H9 (cell line): ENCODE results near the gene STX1A. TPM values are rescaled to one million over a fixed set of nuclear protein-coding genes. Genes with fewer than 3 reads are reported as not detected.

ENCODE experiments used
- DNase-seq: peaks from one replicate; pipeline ENCODE4 v3.0.0-alpha.2; 2017
- H2AFZ ChIP-seq: one replicate; pipeline ENCODE4 v1.6.1; 2013; ENCODE audit warnings: mild to moderate bottlenecking, low read length, control low read depth, moderate library complexity
- H2AK5ac ChIP-seq: 2 replicates; pipeline ENCODE4 v1.6.1; 2013; ENCODE audit warnings: low read length, control low read depth, mixed read lengths; ENCODE audit not compliant: insufficient read length
- H2BK120ac ChIP-seq: one replicate; pipeline ENCODE4 v1.6.1; 2013; ENCODE audit warnings: low read depth, mild to moderate bottlenecking, low read length, control low read depth, inconsistent platforms; ENCODE audit not compliant: poor library complexity, severe bottlenecking
- H2BK12ac ChIP-seq: 2 replicates; pipeline ENCODE4 v1.6.1; 2013; ENCODE audit warnings: low read length, control low read depth, mixed read lengths, low read depth; ENCODE audit not compliant: insufficient read length
- H2BK15ac ChIP-seq: 2 replicates; pipeline ENCODE4 v1.6.1; 2013; ENCODE audit warnings: low read depth, low read length, control low read depth
- H2BK20ac ChIP-seq: one replicate; pipeline ENCODE4 v1.6.1; 2013; ENCODE audit warnings: low read depth, mild to moderate bottlenecking, low read length, control low read depth, inconsistent platforms; ENCODE audit not compliant: poor library complexity, severe bottlenecking
- H2BK5ac ChIP-seq: 2 replicates; pipeline ENCODE4 v1.6.1; 2013; ENCODE audit warnings: low read length, control low read depth, mixed read lengths; ENCODE audit not compliant: insufficient read length
- H3K14ac ChIP-seq: 2 replicates; pipeline ENCODE4 v1.6.1; 2013; ENCODE audit warnings: low read length, control low read depth; ENCODE audit not compliant: insufficient read depth
- H3K18ac ChIP-seq: 2 replicates; pipeline ENCODE4 v1.6.1; 2013; ENCODE audit warnings: low read depth, mild to moderate bottlenecking, mixed read lengths, low read length, control low read depth; ENCODE audit not compliant: insufficient read length
- H3K23ac ChIP-seq: 2 replicates; pipeline ENCODE4 v1.6.1; 2013; ENCODE audit warnings: low read length, control low read depth, mixed read lengths, low read depth; ENCODE audit not compliant: insufficient read length
- H3K23me2 ChIP-seq: 2 replicates; pipeline ENCODE4 v1.6.1; 2013; ENCODE audit warnings: low read depth, mild to moderate bottlenecking, mixed read lengths, low read length, control low read depth; ENCODE audit not compliant: insufficient read length, poor library complexity, severe bottlenecking
- H3K27ac ChIP-seq: 2 replicates; pipeline ENCODE4 v1.5.1; 2013; ENCODE audit warnings: low read length, control low read depth, mixed read lengths, low read depth; ENCODE audit not compliant: insufficient read length
- H3K27me3 ChIP-seq: 2 replicates; pipeline ENCODE4 v1.6.1; 2013; ENCODE audit warnings: low read length, control low read depth, inconsistent platforms; ENCODE audit not compliant: insufficient read depth
- H3K4ac ChIP-seq: 2 replicates; pipeline ENCODE4 v1.6.1; 2013; ENCODE audit warnings: low read depth, mild to moderate bottlenecking, control low read depth, inconsistent platforms, low read length, moderate library complexity
- H3K4me1 ChIP-seq: 2 replicates; pipeline ENCODE4 v1.6.1; 2013; ENCODE audit warnings: low read length, control low read depth, inconsistent platforms; ENCODE audit not compliant: insufficient read depth
- H3K4me2 ChIP-seq: 2 replicates; pipeline ENCODE4 v1.6.1; 2013; ENCODE audit warnings: low read length, control low read depth, mixed read lengths; ENCODE audit not compliant: insufficient read length, insufficient read depth
- H3K56ac ChIP-seq: 2 replicates; pipeline ENCODE4 v1.6.1; 2013; ENCODE audit warnings: low read depth, mild to moderate bottlenecking, mixed read lengths, low read length, control low read depth; ENCODE audit not compliant: insufficient read length
- H3K79me1 ChIP-seq: 2 replicates; pipeline ENCODE4 v1.6.1; 2013; ENCODE audit warnings: low read depth, mild to moderate bottlenecking, moderate library complexity, low read length, control low read depth, inconsistent platforms; ENCODE audit not compliant: insufficient read depth, poor library complexity, severe bottlenecking
- H3K79me2 ChIP-seq: 2 replicates; pipeline ENCODE4 v1.6.1; 2013; ENCODE audit warnings: low read length, control low read depth, inconsistent platforms; ENCODE audit not compliant: insufficient read depth
- H3K9ac ChIP-seq: 2 replicates; pipeline ENCODE4 v1.6.1; 2013; ENCODE audit warnings: low read length, control low read depth, mixed read lengths; ENCODE audit not compliant: insufficient read length; ENCODE audit errors: extremely low read depth
- H3K9me3 ChIP-seq: one replicate; pipeline ENCODE4 v1.6.1; 2013; ENCODE audit warnings: low read depth, low read length, inconsistent platforms; ENCODE audit not compliant: control insufficient read depth
- H3T11ph ChIP-seq: one replicate; pipeline ENCODE4 v1.6.1; 2013; ENCODE audit warnings: mild to moderate bottlenecking, low read length, control low read depth, inconsistent platforms
- H4K20me1 ChIP-seq: one replicate; pipeline ENCODE4 v1.6.1; 2013; ENCODE audit not compliant: control insufficient read depth, insufficient read length, insufficient read depth
- H4K5ac ChIP-seq: 2 replicates; pipeline ENCODE4 v1.6.1; 2013; ENCODE audit warnings: low read depth, mild to moderate bottlenecking, mixed read lengths, low read length, control low read depth; ENCODE audit not compliant: insufficient read length
- H4K8ac ChIP-seq: replicated peaks from 2 replicates; pipeline ENCODE4 v1.6.1; 2013; ENCODE audit warnings: low read length, control low read depth, mixed read lengths, low read depth; ENCODE audit not compliant: insufficient read length
- H4K91ac ChIP-seq: 2 replicates; pipeline ENCODE4 v1.6.1; 2013; ENCODE audit warnings: low read depth, mild to moderate bottlenecking, moderate library complexity, mixed read lengths, low read length, control low read depth; ENCODE audit not compliant: insufficient read length
- H3K27ac Mint-ChIP-seq, 3 experiments: 2 replicates in 2 of 3; 3 replicates in 1 of 3; pipeline ENCODE4 v1.8.0; 2020 to 2021; ENCODE audit warnings: mixed read lengths in 3 of 3, mild to moderate bottlenecking in 1 of 3, moderate library complexity in 1 of 3
- H3K27me3 Mint-ChIP-seq: 2 replicates; pipeline ENCODE4 v1.8.0; 2021; ENCODE audit warnings: low read depth, mild to moderate bottlenecking, moderate library complexity, mixed read lengths
- H3K36me3 Mint-ChIP-seq, 3 experiments: 2 replicates in 2 of 3; 3 replicates in 1 of 3; pipeline ENCODE4 v1.8.0; 2020 to 2021; ENCODE audit warnings: low read depth in 3 of 3, mixed read lengths in 3 of 3; ENCODE audit not compliant: insufficient read depth in 1 of 3
- H3K4me1 Mint-ChIP-seq, 2 experiments: 2 replicates each; pipeline ENCODE4 v1.8.0; 2020; ENCODE audit warnings: mixed read lengths in 2 of 2
- H3K4me3 Mint-ChIP-seq, 2 experiments: 2 replicates in 1 of 2; 3 replicates in 1 of 2; pipeline ENCODE4 v1.8.0; 2020 to 2021; ENCODE audit warnings: mild to moderate bottlenecking in 2 of 2, mixed read lengths in 2 of 2, moderate library complexity in 1 of 2
- H3K9me3 Mint-ChIP-seq, 2 experiments: 2 replicates in 1 of 2; 3 replicates in 1 of 2; pipeline ENCODE4 v1.8.0; 2020; ENCODE audit warnings: mild to moderate bottlenecking in 2 of 2, mixed read lengths in 2 of 2, moderate library complexity in 1 of 2
- CTCF ChIP-seq: fragments of 200-600 bp; sonication (generic); conservative IDR thresholded peaks from 3 replicates; pipeline ENCODE4 v1.8.0; 2021; ENCODE audit warnings: antibody characterized with exemption, mild to moderate bottlenecking
- WGBS: extraction: QIAGEN DNeasy Blood & Tissue Kit; methylation state at CpG from one replicate; pipeline ENCODE4 v1.1.7; 2013; ENCODE audit warnings: missing lambda C conversion rate, low lambda C conversion rate, mixed read lengths; ENCODE audit not compliant: insufficient read length; ENCODE audit errors: extremely low coverage; 5-methylcytosine and 5-hydroxymethylcytosine counted together
- total RNA-seq: library from RNA; stranded (reverse); gene quantifications from 2 replicates; pipeline ENCODE4 v1.2.1, GENCODE V29; 2021

Gene STX1A
- total RNA-seq, 1 experiment from 2014 or later, result 10.1 TPM

- no peak for DNase-seq
- H2BK12ac ChIP-seq, result no peak overlapping the region
- H3K27ac Mint-ChIP-seq, result no peak overlapping the region
- no peak overlapping the region for H3K18ac ChIP-seq
- no peak for TF ChIP-seq CTCF
- H3K27ac ChIP-seq, result no peak overlapping the region
- H4K8ac ChIP-seq, result no peak overlapping the region
- no peaks in the 10 kb centered on the region for H3K9me3 ChIP-seq
- no peak overlapping the region; a peak in 1 of 5 replicates for H3K4me3 Mint-ChIP-seq
- H4K5ac ChIP-seq, result no peak overlapping the region
- H3K4me2 ChIP-seq, result no peak overlapping the region
- no peak overlapping the region for H3T11ph ChIP-seq
- peaks cover 19 to 30% (median 19%) of the 10 kb centered on the region in 3 experiments for H3K36me3 Mint-ChIP-seq
- H2AFZ ChIP-seq, result no peak overlapping the region
- H3K79me2 ChIP-seq, result peaks cover 16% of the 10 kb centered on the region; the same call in 1 of the 2 replicates
- H3K4ac ChIP-seq, result no peak overlapping the region
- no peak overlapping the region for H3K9ac ChIP-seq
- no peaks in the 10 kb centered on the region for H3K27me3 ChIP-seq
- H3K4me1 ChIP-seq, result peaks cover 4% of the 10 kb centered on the region; the same call in 1 of the 2 replicates
- H2BK5ac ChIP-seq, result no peak overlapping the region
- H3K56ac ChIP-seq, result no peak overlapping the region
- no peak overlapping the region for H2BK120ac ChIP-seq
- H3K79me1 ChIP-seq, result peaks cover 13% of the 10 kb centered on the region
- no peak overlapping the region for H2AK5ac ChIP-seq
- H3K23ac ChIP-seq, result no peak overlapping the region
- H3K14ac ChIP-seq, result no peak overlapping the region
- H2BK15ac ChIP-seq, result no peak overlapping the region
- no peaks in the 10 kb centered on the region for H3K27me3 Mint-ChIP-seq
- no peaks in the 10 kb centered on the region for H3K9me3 Mint-ChIP-seq
- no CpG with 5 or more reads among the region's 2 CpGs for WGBS
- no peak overlapping the region for H2BK20ac ChIP-seq
- peaks cover 14 to 23% of the 10 kb centered on the region in 2 experiments for H3K4me1 Mint-ChIP-seq
- H3K23me2 ChIP-seq, result peaks cover 12% of the 10 kb centered on the region
- H4K91ac ChIP-seq, result no peak overlapping the region
- no peaks in the 10 kb centered on the region for H4K20me1 ChIP-seq
These were observed 39.8 kb downstream of the STX1A start for GRCh38 chr7:73679709-73680108.
